HFF-Myc (cell line): ENCODE results near the gene CAMKK1.

Experiments
- DNase-seq: peaks from one replicate; pipeline ENCODE4 v3.0.0-alpha.2; 2011; ENCODE audit warnings: low read depth; ENCODE audit errors: extremely low read depth
- H3K4me3 ChIP-seq: replicated peaks from 2 replicates; pipeline ENCODE4 v1.5.1; 2011; ENCODE audit warnings: low read depth, mild to moderate bottlenecking, control low read depth, low read length
- TF ChIP-seq, protein P1 (sequence below): IDR thresholded peaks from 2 replicates; pipeline ENCODE4 v1.5.1; 2012; ENCODE audit warnings: mild to moderate bottlenecking, low read depth, low read length, control low read depth; ENCODE audit errors: missing control alignments

The CAMKK1 gene

DNA sequence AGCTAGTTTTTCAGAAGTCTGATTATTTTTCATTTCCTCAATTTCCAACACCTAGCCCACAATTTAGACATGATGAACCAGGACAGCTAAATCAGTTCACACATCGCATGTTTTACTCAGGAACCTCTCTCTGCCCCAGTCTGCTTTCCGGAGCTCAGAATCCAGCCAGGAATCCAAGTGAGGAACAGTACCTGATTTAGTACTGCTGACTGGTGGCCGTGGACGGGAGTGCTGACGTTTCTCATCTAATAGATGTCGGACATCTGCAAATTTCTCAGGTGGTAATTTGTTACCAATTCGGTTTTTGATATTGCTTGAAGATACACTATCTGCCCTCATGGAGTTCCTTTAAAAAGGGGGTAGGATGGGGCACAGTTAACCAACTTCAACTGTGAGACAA lies 76.9 kb downstream of the CAMKK1 start:
- TF ChIP-seq, protein P1, sequence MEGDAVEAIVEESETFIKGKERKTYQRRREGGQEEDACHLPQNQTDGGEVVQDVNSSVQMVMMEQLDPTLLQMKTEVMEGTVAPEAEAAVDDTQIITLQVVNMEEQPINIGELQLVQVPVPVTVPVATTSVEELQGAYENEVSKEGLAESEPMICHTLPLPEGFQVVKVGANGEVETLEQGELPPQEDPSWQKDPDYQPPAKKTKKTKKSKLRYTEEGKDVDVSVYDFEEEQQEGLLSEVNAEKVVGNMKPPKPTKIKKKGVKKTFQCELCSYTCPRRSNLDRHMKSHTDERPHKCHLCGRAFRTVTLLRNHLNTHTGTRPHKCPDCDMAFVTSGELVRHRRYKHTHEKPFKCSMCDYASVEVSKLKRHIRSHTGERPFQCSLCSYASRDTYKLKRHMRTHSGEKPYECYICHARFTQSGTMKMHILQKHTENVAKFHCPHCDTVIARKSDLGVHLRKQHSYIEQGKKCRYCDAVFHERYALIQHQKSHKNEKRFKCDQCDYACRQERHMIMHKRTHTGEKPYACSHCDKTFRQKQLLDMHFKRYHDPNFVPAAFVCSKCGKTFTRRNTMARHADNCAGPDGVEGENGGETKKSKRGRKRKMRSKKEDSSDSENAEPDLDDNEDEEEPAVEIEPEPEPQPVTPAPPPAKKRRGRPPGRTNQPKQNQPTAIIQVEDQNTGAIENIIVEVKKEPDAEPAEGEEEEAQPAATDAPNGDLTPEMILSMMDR = no peak

DNA sequence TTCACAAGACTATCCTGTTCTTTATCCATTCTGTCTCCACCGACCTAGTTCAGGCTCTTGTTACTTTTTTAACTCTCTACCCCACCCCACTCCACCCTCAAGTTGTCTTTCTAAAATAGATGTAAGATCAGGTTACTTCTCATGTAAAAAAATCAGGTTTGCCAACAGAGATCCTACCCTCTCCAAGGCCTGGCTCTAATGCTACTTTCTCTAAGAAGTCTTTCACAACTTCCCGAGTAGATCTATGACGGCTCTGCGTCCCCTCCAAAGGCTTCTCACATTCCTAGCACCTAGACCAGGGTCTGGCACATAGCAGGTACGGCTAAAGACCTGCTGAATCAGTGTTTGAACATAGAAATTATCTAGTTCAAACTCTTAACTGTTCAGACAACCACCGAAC lies 77.7 kb downstream of the CAMKK1 start:
- TF ChIP-seq, protein P1 = no peak
- no peak for DNase-seq
- H3K4me3 ChIP-seq = no peak overlapping the region

More for the DNA sequence above, 76.9 kb downstream of the CAMKK1 start:
- DNase-seq = no peak
- no peak overlapping the region for H3K4me3 ChIP-seq

DNA sequence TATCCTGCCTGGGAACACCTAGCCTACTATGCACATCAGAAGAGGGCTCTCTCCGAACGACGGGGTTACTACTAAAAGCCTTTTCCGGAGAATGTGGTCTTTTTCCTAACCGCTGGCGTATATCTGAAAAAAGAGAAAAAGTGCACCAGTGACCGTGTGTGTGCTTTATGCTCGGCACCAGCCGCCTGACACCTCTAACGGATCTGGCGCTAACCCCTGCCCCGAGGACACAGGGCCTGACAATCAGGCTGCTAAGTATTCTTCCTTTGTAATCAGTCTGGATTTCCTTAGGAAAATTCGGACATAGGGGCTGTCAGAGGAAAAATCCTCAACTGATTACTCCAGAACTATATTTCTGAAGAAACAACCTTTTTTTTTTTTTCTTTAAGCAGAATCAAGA lies 78.5 kb downstream of the CAMKK1 start:
- H3K4me3 ChIP-seq = no peak overlapping the region
- no peak for DNase-seq
- TF ChIP-seq, protein P1 = no peak

DNA sequence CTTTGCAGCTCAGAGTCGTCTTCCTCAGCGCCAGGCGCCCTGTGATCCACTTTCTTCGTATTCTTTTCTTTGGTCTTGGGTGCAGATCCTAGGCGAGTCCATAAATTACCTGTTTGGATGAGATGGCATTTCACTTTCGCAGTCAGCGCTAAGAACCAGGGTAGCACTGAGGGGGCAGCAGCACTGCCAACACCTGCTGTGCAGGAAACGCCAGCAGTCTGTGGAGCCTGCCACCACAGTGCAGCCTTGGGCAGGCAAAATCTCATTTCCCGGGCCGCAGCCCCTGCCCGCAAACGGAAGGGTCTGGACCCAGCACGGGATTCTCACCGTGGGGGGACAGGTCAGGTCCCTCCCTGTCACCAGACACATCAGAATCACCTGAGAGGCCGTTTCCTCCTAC lies 79.7 kb downstream of the CAMKK1 start:
- no peak overlapping the region for H3K4me3 ChIP-seq
- TF ChIP-seq, protein P1 = no peak
- no peak for DNase-seq

DNA sequence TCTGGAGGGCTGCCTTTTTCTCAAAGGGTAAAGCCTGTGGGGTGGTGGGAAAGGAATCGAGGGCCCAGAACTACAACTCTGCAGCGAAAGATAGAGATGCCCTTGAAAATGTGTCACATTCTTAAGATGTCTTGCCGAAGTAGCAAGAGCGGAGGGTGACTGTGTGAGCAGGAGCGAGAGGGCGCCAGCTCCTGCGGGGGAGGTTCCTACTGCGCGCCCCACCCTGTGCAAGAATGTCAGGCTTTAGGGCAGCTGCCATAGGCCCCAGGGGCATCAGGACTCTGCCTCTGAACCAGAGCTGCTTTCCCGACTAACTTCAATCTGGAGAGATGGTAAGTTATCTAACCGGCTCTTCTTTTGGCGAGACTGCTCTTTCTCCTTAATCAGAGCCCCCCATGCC lies 80.1 kb downstream of the CAMKK1 start:
- TF ChIP-seq, protein P1 = no peak
- no peak overlapping the region for H3K4me3 ChIP-seq
- no peak for DNase-seq

DNA sequence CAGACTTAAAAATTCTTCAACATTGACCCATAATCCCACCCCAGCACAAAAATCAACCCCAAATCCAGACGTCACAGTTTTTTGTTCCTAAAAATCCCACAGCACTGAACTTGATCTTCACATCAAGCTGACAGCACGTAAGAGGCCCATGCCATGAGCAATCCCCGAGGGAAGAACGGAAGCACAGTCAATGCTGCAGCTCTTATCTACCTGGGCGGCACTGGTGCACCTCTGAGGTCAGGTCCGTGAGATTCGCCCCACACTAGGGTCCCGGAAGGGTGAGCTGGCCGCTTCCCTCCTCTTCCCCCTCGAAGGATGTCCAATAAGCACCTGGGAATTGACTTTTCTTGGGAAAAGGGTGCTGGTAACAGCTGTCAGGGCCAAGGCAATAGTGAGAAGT lies 80.6 kb downstream of the CAMKK1 start:
- TF ChIP-seq, protein P1 = no peak
- no peak for DNase-seq
- H3K4me3 ChIP-seq = no peak overlapping the region
